HG03558 (cell line): ENCODE measurements around the gene LAX1.
"Not testable (repeated sequence)": the region's sequence is repeated elsewhere in the genome, so short reads cannot be mapped to it uniquely, and the experiment has no call there.

ENCODE experiments used
- ATAC-seq: cut with Tn5 transposase; IDR thresholded peaks from one replicate; pipeline ENCODE4 v1.9.1; 2021; ENCODE audit warnings: moderate number of reproducible peaks; ENCODE audit not compliant: unreplicated experiment; ENCODE audit errors: extremely low read depth

LAX1 gene, protein sequence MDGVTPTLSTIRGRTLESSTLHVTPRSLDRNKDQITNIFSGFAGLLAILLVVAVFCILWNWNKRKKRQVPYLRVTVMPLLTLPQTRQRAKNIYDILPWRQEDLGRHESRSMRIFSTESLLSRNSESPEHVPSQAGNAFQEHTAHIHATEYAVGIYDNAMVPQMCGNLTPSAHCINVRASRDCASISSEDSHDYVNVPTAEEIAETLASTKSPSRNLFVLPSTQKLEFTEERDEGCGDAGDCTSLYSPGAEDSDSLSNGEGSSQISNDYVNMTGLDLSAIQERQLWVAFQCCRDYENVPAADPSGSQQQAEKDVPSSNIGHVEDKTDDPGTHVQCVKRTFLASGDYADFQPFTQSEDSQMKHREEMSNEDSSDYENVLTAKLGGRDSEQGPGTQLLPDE

DNA sequence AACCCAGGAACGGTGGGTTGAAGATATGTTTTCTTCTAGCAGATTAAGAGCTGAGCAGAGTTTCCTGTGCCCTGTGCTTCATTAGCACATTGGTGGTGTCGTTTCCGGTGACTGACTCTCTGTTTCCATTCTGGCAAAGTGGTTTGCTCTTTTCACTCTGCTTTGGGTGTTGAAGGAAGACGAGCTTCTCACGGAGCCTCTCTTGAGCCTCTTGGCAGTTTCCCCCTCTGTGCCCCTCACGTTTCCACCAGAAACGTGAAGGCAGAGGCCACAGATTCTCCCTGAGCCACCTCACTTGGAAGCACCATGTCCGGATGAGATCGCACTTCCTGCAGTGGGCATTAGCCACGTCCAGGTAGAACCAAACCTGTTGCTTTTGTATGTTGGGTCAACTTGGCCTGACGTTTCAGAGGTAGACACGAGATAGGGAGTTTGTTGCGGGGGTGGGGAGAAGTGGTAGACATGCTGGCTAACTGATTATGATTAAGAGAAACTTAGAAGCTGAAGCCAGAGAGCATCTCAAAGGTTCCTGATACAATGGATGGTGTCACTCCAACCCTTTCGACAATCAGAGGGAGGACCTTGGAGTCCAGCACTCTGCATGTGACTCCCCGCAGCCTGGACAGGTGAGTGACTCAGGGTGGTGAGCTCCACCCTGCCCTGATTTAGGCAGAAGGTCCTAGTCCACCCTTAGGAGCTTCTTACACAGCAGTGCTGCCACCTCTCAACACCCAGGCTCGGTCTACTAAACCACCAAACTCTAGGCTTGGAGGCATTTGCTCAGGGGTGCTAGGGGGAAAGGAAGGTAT lies at the start of gene LAX1:
LAX1 (plus strand) TSS at position 155 of the 809 bp plus-strand sequence; CDS start at position 538, 383 bp downstream.
- peak; percentile 86 for ATAC-seq

DNA sequence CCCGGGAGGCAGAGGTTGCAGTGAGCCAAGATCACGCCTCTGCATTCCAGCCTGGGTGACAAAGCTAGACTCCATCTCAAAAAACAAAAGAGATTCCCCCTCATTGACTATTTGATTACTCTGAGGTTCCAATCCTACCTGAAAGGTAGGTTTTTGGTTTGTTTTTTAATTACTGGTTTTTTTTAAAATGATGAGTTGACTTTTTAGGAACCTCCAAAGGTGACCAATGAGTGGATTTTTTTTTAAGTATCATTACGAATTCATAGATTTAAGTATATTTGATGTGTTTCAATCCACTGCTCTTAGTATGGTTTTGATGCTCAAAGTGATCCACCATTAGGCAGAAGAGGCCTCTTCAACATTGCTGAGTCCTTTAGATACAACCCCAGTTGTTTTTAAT lies 47.9 kb upstream of the LAX1 start:
- no peak for ATAC-seq

DNA sequence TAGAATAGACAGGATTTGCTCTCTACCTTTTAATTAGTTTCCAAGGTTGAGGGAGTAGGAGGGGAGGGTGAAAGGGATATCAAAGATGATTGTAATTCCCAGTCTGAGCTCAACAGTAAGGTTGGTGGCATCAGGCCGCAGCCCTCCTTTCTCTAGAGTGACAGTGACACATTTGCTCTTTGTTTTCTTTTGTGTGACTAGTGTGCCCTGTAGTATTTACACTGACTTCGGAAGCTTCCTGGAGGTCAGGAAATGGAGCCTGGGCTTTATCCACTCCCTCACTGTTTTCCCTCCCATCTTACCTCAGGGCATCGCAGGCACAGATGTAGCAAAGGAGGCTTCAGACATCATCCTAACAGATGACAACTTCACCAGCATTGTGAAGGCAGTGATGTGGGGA lies 44.7 kb upstream of the LAX1 start:
- no peak for ATAC-seq

DNA sequence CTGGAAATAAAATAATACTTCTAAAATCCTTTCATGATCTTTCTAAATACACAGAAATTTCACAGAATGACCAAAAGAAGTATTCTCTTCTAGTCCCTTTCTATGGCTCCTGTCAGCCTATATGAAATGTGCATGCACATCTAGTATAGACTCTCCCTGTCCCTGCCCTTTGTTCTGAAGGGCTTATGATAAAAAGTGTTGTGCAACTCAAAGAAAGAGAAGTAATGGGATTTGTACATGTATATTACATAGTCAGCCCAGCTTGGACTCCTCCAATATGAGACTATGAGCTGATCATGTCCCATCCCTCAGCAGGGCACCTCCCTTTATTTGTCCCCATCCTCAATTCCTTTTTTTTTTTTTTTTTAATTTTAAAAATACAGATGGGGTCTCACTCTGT lies 42.1 kb upstream of the LAX1 start:
- no peak for ATAC-seq

DNA sequence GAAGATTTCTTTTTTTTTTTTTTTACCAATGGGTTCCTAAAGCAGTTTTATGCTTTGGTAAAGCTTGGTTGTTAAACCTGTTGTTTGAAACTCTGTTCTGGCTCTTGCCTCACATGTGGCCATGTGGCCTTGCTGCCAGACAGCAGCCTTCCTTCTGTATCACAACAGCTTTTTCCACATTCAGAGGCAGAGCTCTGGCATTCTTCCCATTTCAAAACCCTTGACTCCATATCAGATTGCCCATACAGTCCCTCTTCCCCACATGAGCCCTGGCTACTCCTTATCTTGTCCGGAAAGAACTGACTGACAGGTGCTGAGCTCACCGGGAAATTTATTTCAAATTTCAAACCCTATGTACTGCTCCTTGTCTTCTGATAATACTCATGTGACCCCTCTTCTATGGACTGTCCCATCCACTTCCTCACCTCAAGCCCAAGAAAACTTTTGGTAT lies 38.5 kb upstream of the LAX1 start:
- ATAC-seq, result no peak

DNA sequence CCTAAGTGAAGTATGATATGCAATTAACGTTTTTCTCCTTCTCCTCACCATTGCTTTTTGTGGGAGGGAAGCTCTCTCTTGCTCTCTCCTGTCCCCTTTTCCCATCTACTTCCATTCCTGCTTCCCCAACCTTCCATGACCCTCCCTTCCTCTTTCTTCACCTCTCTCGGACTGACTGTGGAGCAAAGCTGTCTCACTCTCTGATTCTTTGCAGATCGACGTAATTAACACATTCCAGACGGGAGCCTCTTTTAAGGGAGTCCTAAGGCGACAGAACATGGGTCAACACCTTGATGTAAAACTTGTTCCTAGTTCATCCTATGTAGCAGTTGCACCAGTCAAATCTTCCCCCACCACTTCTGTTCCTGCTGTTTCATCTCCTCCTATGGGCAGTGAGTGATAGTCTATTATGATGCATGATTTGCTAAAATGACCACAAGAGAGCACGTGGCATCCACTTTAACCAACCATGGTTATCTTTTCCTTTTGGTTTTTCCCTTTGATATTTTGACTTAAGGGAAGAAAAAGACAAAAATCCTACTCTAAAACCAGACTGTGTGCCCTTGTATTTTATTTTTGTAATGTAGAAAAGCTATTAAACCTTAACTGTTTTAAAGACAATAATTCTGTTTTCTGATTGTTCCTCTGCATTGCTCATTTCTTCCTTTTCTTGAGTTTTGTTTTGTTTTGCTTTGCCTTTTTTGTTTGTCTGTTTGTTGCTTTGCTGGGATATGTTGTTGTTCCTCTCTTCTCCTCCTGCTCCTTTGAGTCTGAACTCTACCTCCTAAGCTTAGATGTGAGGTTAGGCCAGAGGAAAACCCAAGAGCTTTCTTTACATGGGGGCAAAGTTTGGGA lies 31.7 kb upstream of the LAX1 start:
- ATAC-seq, result no peak

DNA sequence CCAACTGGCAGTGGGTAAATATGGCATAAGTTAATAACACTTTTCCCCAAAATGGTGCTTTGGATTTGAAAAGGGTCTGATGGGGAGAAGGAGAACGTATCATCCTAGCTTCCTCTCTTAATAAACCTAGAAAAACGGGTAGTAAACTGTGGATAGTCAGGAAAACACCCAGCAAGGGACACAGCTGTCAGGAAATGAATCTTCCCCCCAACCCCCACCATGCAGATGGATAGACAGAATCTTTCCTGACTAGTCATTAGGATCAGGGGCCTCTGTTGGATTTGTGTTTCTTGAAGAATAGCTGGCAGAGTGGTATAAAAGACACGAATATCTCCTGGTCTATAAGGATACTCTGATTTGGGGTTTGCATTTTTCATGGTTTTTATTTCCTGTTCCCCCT lies 22.5 kb upstream of the LAX1 start:
- no peak for ATAC-seq

DNA sequence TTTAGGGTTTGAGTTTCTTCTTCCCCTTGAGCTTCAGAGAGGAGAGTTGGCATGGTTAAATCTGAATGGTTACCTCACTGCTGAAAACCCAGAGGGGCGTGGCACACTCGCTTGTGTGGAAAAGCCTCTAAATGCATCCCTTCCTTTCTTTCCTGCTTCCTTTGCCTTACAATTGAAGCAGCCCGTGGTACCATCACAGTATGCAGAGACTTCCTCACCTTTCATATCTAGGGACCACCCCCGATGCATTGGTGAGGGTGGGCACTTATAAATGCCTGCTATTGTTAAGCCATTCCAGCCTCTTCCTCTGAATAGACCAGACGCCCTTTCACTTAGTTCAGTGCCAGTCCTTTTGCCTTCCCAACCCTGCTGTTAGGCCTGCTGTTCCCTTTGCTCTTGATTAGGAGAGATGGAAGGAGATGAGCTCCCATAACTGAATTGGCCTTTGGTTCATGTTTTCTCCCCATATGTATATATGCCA lies 21.9 kb upstream of the LAX1 start:
- no peak for ATAC-seq

DNA sequence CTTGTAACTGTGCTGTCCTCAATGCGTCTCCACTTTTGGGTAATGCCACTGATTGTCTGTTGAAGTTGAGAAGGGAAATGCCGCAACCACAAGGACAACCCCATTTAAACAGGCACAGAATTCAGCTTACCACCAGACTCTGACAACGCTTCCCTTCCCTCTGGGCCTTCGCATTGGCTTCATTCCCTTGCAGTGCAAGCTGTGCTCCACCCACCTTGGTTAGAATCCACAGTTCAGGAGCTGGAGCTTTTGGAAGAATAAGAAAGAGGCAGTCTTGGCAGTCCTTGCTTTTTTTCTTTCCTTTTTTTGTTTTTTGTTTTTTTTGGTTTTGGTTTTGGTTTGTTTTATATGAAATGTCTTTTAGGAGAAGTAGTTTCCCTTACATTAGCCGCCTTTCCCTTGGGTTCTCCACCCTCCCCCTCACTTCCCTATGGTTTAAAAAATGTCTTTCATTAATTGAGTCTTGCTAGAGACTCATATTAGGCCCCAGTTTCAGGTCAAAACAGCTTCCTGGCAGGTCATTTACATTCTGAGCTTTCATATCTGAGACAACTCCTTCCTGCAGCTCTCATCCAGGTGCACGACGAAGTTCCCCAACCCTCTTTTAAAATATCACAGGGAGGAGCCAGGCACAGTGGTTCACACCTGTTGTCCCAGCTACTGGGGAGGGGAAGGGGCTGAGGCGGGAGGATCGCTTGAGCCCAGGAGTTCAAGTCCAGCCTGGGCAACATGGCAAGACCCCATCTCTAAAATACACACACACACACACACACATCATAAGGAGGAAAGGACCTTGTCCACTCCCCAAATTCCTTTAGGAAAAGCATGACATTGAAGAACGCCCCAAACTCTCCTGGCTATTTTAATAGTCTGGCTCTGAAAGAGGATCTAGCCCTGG lies 20.7 kb upstream of the LAX1 start:
- ATAC-seq, result no peak

DNA sequence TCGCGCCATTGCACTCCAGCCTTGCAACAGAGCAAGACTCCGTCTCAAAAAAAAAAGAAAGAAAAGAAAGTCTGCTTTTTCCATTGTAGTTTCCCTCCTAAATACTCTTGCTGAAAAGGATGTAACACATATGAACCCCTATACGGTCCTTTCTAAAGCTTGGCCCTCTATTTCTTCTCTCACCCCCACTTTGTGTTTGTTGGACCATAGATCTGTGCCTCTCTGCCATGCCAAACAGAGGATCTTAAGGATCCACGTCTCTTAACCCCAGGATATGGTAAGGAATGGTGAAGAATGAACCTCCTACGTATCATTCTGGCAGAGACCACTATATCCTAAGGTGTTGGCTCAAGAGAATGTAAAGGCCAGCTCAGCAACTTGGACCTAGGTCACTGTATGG lies 18.7 kb upstream of the LAX1 start:
- ATAC-seq, result no peak

DNA sequence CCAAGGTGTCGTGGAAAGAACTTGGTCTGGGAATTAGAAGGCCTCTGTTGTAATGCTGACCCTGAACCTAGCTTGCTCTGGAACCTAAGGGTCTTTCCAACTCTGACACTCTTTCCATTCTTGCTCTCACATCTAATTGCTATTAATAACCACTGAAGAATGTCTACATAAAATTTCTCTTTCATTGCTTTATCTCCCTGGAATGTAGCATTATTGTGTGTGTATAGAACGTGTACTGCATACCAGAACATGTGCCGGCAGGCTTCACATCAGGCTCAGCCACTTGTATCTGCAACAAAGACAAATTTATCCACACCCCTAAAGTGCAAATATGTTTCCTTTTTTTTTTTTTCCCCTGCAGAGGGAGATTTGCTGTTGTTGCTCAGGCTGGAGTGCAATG lies 13.9 kb upstream of the LAX1 start:
- no peak for ATAC-seq

DNA sequence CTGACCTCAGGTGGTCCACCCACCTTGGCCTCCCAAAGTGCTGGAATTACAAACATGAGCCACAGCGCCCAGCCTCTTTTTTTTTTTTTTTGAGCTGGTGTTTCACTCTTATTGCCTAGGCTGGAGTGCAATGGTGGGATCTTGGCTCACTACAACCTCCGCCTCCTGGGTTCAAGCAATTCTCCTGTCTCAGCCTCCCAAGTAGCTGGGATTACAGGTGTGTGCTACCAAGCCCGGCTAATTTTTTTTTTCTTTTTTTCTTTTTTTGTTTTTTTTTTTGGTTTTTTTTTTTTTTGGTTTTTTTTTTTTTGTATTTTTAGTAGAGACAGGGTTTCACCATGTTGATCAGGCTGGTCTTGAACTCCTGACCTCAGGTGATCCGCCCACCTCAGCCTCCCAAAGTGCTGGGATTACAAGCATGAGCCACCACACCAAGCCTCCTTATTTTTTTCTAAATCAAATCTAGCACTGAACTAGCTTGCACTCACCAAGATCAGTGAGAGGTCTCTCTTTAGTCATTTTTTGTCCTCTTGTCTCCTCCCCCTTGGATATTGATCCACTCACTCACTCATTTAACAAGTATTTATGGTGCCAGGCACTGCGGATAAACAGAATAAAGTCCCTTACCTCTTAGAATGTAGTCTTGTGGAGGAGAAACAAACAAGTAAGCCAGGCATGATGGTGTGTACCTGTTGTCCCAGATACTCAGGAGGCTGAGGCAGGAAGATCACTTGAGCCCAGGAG lies 13.2 kb upstream of the LAX1 start:
- not testable (repeated sequence) for ATAC-seq

DNA sequence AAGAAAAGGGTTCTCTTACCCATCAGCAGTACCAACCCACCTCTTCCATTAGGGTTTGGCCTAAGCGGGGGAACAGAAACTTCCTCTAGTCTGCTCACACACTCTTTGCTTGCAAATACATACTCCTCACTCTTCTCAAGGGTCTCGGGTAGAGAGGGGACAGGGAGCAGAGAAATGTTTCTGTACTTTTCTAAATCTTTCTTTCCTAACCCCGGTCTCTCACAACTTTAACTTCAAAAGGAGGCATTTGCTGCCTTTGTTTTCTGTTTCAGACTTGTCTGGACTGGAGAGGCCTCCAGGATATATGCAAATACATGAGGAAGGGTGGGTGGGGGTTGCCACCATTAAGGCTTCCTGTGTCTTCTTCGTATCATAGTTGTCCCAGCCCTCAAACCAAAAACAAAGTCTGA lies 10.5 kb upstream of the LAX1 start:
- ATAC-seq, result no peak

DNA sequence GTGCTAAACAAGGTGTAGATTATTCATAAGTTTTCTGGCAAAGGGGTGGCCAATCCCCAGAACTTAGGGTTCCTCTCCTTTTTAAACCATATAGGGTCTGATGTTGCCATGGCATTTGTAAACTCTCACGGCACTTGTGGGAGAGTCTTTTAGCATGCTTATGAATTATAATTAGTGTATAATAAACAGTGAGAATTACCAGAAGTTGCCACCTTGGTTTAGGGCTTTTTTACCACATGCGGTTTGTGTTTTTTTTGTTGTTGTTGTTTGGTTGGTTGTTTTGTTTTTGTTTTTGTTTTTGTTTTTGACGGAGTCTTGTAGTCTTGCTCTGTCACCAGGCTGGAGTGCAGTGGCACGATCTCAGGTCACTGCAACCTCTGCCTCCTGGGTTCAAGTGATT lies 8.9 kb upstream of the LAX1 start:
- ATAC-seq, result no peak

DNA sequence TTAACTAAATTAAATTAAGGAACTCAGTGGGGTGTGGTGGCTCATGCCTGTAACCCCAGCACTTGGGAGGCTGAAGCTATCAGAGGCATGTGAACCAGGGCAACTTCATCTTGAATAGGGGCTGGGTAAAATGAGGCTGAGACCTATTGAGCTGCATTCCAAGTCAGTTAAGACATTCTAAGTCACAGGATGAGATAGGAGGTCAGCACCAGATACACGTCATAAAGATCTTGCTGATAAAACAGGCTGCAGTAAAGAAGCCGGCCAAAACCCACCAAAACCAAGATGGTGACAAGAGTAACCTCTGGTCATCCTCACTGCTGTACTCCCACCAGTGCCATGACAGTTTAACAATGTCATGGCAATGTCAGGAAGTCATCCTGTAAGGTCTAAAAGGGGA lies 6.2 kb upstream of the LAX1 start:
- ATAC-seq, result not testable (repeated sequence)

DNA sequence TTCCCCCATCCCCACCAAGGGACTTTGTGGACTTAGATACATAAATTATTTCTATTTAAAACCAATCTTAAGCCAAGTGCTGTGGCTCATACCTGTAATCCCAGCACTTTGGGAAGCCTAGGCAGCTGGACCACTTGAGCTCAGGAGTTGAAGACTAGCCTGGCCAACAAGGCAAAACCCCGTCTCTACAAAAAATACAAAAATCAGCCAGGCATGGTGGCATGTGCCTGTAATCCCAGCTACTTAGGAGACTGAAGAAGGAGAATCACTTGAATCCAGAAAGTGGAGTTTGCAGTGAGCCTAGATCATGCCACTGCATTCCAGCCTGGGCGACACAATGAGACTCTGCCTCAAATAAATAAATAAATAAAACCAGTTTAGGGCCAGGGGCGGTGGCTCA lies 4.5 kb upstream of the LAX1 start:
- no peak for ATAC-seq

DNA sequence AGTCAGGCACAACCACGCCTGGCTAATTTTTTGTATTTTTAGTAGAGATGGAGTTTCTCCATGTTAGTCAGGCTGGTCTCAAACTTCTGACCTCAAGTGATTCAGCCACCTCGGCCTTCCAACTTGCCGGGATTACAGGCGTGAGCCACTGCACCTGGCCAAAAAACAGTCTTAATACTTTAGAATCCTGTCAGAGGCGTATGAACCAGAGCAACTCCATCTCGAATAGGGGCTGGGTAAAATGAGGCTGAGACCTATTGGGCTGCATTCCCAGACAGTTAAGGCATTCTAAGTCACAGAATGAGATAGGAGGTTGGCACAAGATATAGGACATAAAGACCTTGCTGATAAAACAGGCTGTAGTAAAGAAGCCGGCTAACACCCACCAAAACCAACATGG lies 3.0 kb upstream of the LAX1 start:
- not testable (repeated sequence) for ATAC-seq

DNA sequence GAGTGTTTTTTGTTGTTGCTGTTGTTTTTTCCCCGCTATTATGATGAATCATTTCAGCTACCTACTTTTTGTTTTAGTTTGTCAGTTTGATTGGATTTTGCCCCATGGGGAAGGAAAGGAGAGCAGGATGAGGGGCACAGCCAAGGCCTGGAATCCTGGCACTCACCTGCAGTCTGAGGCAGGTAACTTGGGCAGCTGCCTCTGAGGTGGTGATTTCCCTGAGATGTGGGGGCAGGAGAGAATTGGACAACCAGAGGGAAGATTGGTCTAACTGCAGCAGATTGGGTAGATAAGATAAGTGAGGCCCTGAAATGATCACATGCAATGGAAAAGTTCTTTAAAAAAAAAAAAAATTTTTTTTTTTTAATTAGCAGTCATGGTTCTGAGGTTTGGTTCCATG lies 1.5 kb upstream of the LAX1 start:
- no peak for ATAC-seq
